Stimulated activated memory B cell treated with anti-CD40 and anti-IgM and Interleukin-4, amounts not matched to agents 10 μg/mL and 1 μg/mL and 100 μg/mL, for 72 hours (primary cell): ENCODE data around the gene YIPF5.

Source experiments
- ATAC-seq: fragments of 150-1000 bp; cut with Tn5 transposase; 2 replicates; pipeline ENCODE4 v1.10.0; 2021
- H3K27ac Mint-ChIP-seq: one replicate; pipeline ENCODE4 v1.8.0; 2022; ENCODE audit warnings: mild to moderate bottlenecking, mixed read lengths
- H3K27me3 Mint-ChIP-seq: one replicate; pipeline ENCODE4 v1.8.0; 2022; ENCODE audit warnings: mixed read lengths
- H3K36me3 Mint-ChIP-seq: one replicate; pipeline ENCODE4 v1.8.0; 2022; ENCODE audit warnings: mixed read lengths
- H3K4me1 Mint-ChIP-seq: one replicate; pipeline ENCODE4 v1.8.0; 2022; ENCODE audit warnings: mixed read lengths
- H3K4me3 Mint-ChIP-seq: one replicate; pipeline ENCODE4 v1.8.0; 2022; ENCODE audit warnings: mild to moderate bottlenecking, moderate library complexity, mixed read lengths
- H3K9me3 Mint-ChIP-seq: one replicate; pipeline ENCODE4 v1.8.0; 2022; ENCODE audit warnings: mixed read lengths

Gene YIPF5

GRCh38 chr5:144192661-144193060, 22.2 kb upstream of the YIPF5 start:
- no peaks in the 10 kb centered on the region for H3K4me1 Mint-ChIP-seq
- H3K9me3 Mint-ChIP-seq = no peaks in the 10 kb centered on the region
- H3K4me3 Mint-ChIP-seq = no peak overlapping the region
- no peaks in the 10 kb centered on the region for H3K27me3 Mint-ChIP-seq
- ATAC-seq = no peak
- no peaks in the 10 kb centered on the region for H3K36me3 Mint-ChIP-seq
- H3K27ac Mint-ChIP-seq = no peak overlapping the region

- no peaks in the 10 kb centered on the region for H3K4me1 Mint-ChIP-seq
These were observed 21.5 kb upstream of the YIPF5 start for GRCh38 chr5:144191998-144192397.

GRCh38 chr5:144191531-144191930, 21.1 kb upstream of the YIPF5 start:
- no peak overlapping the region for H3K4me3 Mint-ChIP-seq

More at GRCh38 chr5:144191998-144192397, 21.5 kb upstream of the YIPF5 start:
- Mint-ChIP-seq H3K27ac (no peak overlapping the region), H3K27me3 (no peaks in the 10 kb centered on the region), H3K4me3 (no peak overlapping the region), H3K9me3 (no peaks in the 10 kb centered on the region), H3K36me3 (no peaks in the 10 kb centered on the region)
- ATAC-seq = peak; percentile 84

GRCh38 chr5:144189800-144190429, 19.5 kb upstream of the YIPF5 start:
- Mint-ChIP-seq H3K4me3 (peak overlapping the region; percentile 42), H3K27ac (no peak overlapping the region), H3K27me3 (no peaks in the 10 kb centered on the region), H3K9me3 (no peaks in the 10 kb centered on the region), H3K4me1 (no peaks in the 10 kb centered on the region), H3K36me3 (no peaks in the 10 kb centered on the region)
- ATAC-seq = peak; percentile 86

More at GRCh38 chr5:144191531-144191930, 21.1 kb upstream of the YIPF5 start:
- Mint-ChIP-seq H3K4me1 (no peaks in the 10 kb centered on the region), H3K27me3 (no peaks in the 10 kb centered on the region), H3K27ac (no peak overlapping the region), H3K9me3 (no peaks in the 10 kb centered on the region), H3K36me3 (no peaks in the 10 kb centered on the region)
- no peak for ATAC-seq

- H3K4me1 Mint-ChIP-seq = peaks cover 5% of the 10 kb centered on the region
- peak; percentile 90 for ATAC-seq
- H3K27ac Mint-ChIP-seq = no peak overlapping the region
- no peaks in the 10 kb centered on the region for H3K36me3 Mint-ChIP-seq
- no peak overlapping the region for H3K4me3 Mint-ChIP-seq
- H3K27me3 Mint-ChIP-seq = no peaks in the 10 kb centered on the region
- H3K9me3 Mint-ChIP-seq = no peaks in the 10 kb centered on the region
These were observed 17.3 kb upstream of the YIPF5 start for GRCh38 chr5:144187699-144188294.

- no peak for ATAC-seq
- Mint-ChIP-seq H3K4me1 (peaks cover 5% of the 10 kb centered on the region), H3K4me3 (no peak overlapping the region), H3K27me3 (no peaks in the 10 kb centered on the region), H3K36me3 (no peaks in the 10 kb centered on the region), H3K9me3 (no peaks in the 10 kb centered on the region), H3K27ac (no peak overlapping the region)
These were observed 12.9 kb upstream of the YIPF5 start for GRCh38 chr5:144183254-144183889.

- Mint-ChIP-seq H3K4me3 (no peak overlapping the region), H3K4me1 (peaks cover 5% of the 10 kb centered on the region), H3K36me3 (no peaks in the 10 kb centered on the region), H3K27me3 (no peaks in the 10 kb centered on the region), H3K27ac (no peak overlapping the region), H3K9me3 (no peaks in the 10 kb centered on the region)
- no peak for ATAC-seq
These were observed 8.8 kb upstream of the YIPF5 start for GRCh38 chr5:144179226-144179625.

GRCh38 chr5:144177548-144177947, 7.1 kb upstream of the YIPF5 start:
- Mint-ChIP-seq H3K36me3 (no peaks in the 10 kb centered on the region), H3K9me3 (no peaks in the 10 kb centered on the region), H3K27me3 (no peaks in the 10 kb centered on the region), H3K27ac (no peak overlapping the region), H3K4me3 (no peak overlapping the region), H3K4me1 (no peaks in the 10 kb centered on the region)
- no peak for ATAC-seq

GRCh38 chr5:144173766-144174165, 3.3 kb upstream of the YIPF5 start:
- Mint-ChIP-seq H3K27me3 (no peaks in the 10 kb centered on the region), H3K36me3 (no peaks in the 10 kb centered on the region), H3K9me3 (no peaks in the 10 kb centered on the region), H3K27ac (no peak overlapping the region), H3K4me1 (peaks cover 18% of the 10 kb centered on the region), H3K4me3 (no peak overlapping the region)
- no peak for ATAC-seq

- H3K27ac Mint-ChIP-seq = peak overlapping the region; percentile 81
- H3K9me3 Mint-ChIP-seq = no peaks in the 10 kb centered on the region
- peak overlapping the region; percentile 90 for H3K4me3 Mint-ChIP-seq
- no peaks in the 10 kb centered on the region for H3K27me3 Mint-ChIP-seq
- ATAC-seq = no peak
- H3K4me1 Mint-ChIP-seq = peaks cover 26% of the 10 kb centered on the region
- H3K36me3 Mint-ChIP-seq = peaks cover 5% of the 10 kb centered on the region
These were observed 569 bp downstream of the YIPF5 start for GRCh38 chr5:144169904-144170275.

- peaks cover 10% of the 10 kb centered on the region for H3K36me3 Mint-ChIP-seq
These were observed 2.5 kb downstream of the YIPF5 start for GRCh38 chr5:144167998-144168397.

GRCh38 chr5:144166696-144167095, 3.8 kb downstream of the YIPF5 start:
- H3K4me3 Mint-ChIP-seq = no peak overlapping the region
- peaks cover 21% of the 10 kb centered on the region for H3K36me3 Mint-ChIP-seq
- no peaks in the 10 kb centered on the region for H3K9me3 Mint-ChIP-seq
- H3K27me3 Mint-ChIP-seq = no peaks in the 10 kb centered on the region
- no peak overlapping the region for H3K27ac Mint-ChIP-seq
- no peak for ATAC-seq
- peaks cover 26% of the 10 kb centered on the region for H3K4me1 Mint-ChIP-seq

More at GRCh38 chr5:144167998-144168397, 2.5 kb downstream of the YIPF5 start:
- ATAC-seq = no peak
- H3K9me3 Mint-ChIP-seq = no peaks in the 10 kb centered on the region
- no peak overlapping the region for H3K4me3 Mint-ChIP-seq
- H3K27ac Mint-ChIP-seq = no peak overlapping the region
- H3K27me3 Mint-ChIP-seq = no peaks in the 10 kb centered on the region
- peaks cover 26% of the 10 kb centered on the region for H3K4me1 Mint-ChIP-seq

- H3K36me3 Mint-ChIP-seq = peaks cover 28% of the 10 kb centered on the region
- H3K4me3 Mint-ChIP-seq = no peak overlapping the region
- no peak overlapping the region for H3K27ac Mint-ChIP-seq
- ATAC-seq = no peak
- H3K27me3 Mint-ChIP-seq = no peaks in the 10 kb centered on the region
- no peaks in the 10 kb centered on the region for H3K4me1 Mint-ChIP-seq
- H3K9me3 Mint-ChIP-seq = no peaks in the 10 kb centered on the region
These were observed 7.8 kb downstream of the YIPF5 start for GRCh38 chr5:144162686-144163085.

GRCh38 chr5:144156767-144157171, 13.7 kb downstream of the YIPF5 start:
- Mint-ChIP-seq H3K27me3 (no peaks in the 10 kb centered on the region), H3K4me3 (no peak overlapping the region), H3K9me3 (no peaks in the 10 kb centered on the region), H3K36me3 (peaks cover 12% of the 10 kb centered on the region), H3K27ac (no peak overlapping the region), H3K4me1 (no peaks in the 10 kb centered on the region)
- no peak for ATAC-seq

- Mint-ChIP-seq H3K9me3 (no peaks in the 10 kb centered on the region), H3K36me3 (no peaks in the 10 kb centered on the region), H3K27ac (no peak overlapping the region), H3K4me1 (no peaks in the 10 kb centered on the region), H3K4me3 (no peak overlapping the region), H3K27me3 (no peaks in the 10 kb centered on the region)
- ATAC-seq = no peak
These were observed 19.4 kb downstream of the YIPF5 start for GRCh38 chr5:144151026-144151425.
